Measurements from ENCODE around the gene EMC10. TPM values are rescaled to one million over a fixed set of nuclear protein-coding genes. Genes with fewer than 3 reads are reported as not detected.

EMC10 gene
- total RNA-seq, 4 donors from 2014 or later = 34.9 to 77.2 (median 71.1) TPM

DNA sequence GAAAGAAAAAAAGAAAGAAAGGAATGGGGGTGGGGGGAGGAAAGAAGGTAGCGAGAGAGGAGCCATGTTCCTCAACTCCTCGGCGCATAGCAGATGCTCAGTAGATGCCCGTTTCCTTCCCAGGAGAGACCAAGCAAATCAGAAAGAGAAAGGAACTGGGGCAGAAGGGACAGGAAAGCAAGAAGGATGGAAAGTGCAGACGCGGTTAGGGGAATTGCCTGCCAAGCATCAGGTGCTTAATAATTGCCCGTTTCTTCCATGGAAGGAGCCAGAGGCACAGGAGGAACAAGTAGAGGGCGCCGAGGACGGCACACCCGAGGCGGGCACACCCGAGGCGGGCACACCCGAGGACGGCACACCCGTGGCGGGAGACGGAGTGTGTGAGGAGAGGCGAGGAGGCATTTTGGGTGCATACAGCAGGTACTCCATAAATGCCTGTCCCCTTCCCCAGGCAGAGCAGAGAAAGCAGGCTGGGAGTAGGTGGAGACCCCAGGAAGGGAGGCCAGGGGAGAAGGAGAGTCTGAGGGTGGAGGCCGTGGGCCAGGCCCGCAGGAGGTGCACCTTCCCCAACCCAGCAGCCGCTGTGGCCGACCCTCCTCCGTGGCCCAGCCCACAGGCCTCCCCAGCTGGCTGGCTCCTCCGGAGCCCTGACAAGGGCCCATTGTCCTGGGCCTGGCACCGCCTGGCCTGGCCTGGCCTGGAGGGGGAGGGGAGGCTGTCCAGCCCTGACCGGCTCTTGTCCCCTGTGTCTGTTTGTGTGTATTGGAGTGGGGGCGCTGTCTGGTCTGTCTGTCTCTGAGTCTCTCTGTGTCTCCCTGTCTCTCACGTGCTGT lies 20.1 kb downstream of the EMC10 start:
- no peaks in the 10 kb centered on the region for H3K36me3 ChIP-seq
- no peak overlapping the region for H3K27ac ChIP-seq
- H3K4me1 ChIP-seq = no peaks in the 10 kb centered on the region
- TF ChIP-seq EP300 (IDR thresholded peaks at IDR 0.05) (no peak), POLR2A (IDR thresholded peaks at IDR 0.05) (no peak), POLR2AphosphoS5 (IDR thresholded peaks at IDR 0.05) (no peak)
- TF ChIP-seq, protein P1, sequence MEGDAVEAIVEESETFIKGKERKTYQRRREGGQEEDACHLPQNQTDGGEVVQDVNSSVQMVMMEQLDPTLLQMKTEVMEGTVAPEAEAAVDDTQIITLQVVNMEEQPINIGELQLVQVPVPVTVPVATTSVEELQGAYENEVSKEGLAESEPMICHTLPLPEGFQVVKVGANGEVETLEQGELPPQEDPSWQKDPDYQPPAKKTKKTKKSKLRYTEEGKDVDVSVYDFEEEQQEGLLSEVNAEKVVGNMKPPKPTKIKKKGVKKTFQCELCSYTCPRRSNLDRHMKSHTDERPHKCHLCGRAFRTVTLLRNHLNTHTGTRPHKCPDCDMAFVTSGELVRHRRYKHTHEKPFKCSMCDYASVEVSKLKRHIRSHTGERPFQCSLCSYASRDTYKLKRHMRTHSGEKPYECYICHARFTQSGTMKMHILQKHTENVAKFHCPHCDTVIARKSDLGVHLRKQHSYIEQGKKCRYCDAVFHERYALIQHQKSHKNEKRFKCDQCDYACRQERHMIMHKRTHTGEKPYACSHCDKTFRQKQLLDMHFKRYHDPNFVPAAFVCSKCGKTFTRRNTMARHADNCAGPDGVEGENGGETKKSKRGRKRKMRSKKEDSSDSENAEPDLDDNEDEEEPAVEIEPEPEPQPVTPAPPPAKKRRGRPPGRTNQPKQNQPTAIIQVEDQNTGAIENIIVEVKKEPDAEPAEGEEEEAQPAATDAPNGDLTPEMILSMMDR (IDR thresholded peaks at IDR 0.05) = no peak
- H3K9me3 ChIP-seq = no peaks in the 10 kb centered on the region
- 62% methylated on average over 22 of the region's 30 CpGs for WGBS
- DNase-seq (ENCODE audit: low spot score in 2 of 2) = no peak
- H3K4me3 ChIP-seq = no peak overlapping the region
- peaks cover 5% of the 10 kb centered on the region for H3K27me3 ChIP-seq

DNA sequence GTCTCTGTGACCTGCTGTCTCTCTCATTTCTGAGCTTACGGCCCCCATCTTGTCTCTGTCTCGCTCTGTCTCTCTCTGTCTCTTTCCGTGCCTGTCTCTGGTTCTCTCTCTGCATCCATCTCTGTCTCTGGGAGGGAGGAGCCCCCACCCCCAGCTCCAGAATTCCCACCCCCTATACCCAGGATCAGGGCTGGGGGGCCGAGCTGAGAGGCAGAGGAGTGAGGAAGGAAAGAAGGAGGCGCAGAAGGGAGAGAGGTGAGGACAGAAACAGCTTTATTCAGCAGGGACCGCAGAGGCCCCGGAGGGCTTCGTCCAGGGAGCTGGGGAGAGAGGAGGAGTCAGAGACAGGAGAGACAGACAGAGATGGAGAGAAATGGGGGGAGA lies 20.7 kb downstream of the EMC10 start:
- Histone ChIP-seq H3K4me1 (no peaks in the 10 kb centered on the region), H3K36me3 (no peaks in the 10 kb centered on the region), H3K27me3 (no peaks in the 10 kb centered on the region), H3K4me3 (no peak overlapping the region), H3K27ac (no peak overlapping the region), H3K9me3 (no peaks in the 10 kb centered on the region)
- 63% methylated on average over 8 of the region's 8 CpGs for WGBS
- no peak for DNase-seq (ENCODE audit: low spot score in 2 of 2)
- TF ChIP-seq POLR2AphosphoS5 (IDR thresholded peaks at IDR 0.05) (no peak), POLR2A (IDR thresholded peaks at IDR 0.05) (no peak), EP300 (IDR thresholded peaks at IDR 0.05) (no peak)
- TF ChIP-seq, protein P1 (IDR thresholded peaks at IDR 0.05) = no peak

DNA sequence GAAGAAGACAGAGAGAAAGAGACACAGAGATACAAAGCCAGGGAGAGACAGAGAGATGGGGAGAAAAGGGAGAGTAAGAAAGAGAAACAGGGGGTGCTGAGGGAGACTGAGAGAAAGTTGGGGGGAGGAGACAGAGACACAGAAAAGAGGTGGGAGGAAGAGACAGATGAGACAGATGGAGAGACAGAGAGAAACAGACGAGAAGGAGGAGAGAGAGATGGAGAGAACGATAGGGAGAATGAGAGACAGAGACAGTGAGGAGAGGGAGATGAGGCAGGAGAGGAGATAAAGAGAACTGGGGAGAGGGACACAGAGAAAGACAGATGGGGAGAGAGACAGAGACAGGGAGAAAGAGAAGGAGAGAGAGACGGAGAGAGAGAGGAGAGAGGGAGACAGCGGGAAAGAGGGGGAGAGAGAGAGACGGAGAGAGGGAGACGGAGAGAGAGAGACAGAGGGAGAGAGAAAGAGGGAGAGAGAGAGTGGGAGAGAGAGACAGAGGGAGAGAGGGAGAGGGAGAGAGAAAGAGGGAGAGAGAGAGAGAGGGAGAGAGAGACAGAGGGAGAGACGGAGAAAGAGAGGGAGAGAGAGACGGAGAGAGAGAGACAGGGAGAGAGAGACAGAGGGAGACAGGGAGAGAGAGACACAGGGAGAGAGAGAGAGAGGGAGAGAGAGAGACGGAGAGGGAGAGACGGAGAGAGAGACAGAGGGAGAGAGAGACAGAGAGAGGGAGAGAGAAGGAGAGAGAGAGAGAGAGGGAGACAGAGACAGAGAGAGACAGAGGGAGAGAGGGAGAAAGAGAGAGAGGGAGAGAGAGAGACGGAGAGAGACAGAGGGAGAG lies 22.1 kb downstream of the EMC10 start:
- H3K9me3 ChIP-seq = no peaks in the 10 kb centered on the region
- H3K27me3 ChIP-seq = no peaks in the 10 kb centered on the region
- no peaks in the 10 kb centered on the region for H3K4me1 ChIP-seq
- DNase-seq (ENCODE audit: low spot score in 2 of 2) = no peak
- TF ChIP-seq POLR2AphosphoS5 (IDR thresholded peaks at IDR 0.05) = no peak
- no peak for TF ChIP-seq POLR2A (IDR thresholded peaks at IDR 0.05)
- TF ChIP-seq, protein P1 (IDR thresholded peaks at IDR 0.05) = no peak
- no peak overlapping the region for H3K4me3 ChIP-seq
- 74% methylated on average over 11 of the region's 11 CpGs for WGBS
- H3K36me3 ChIP-seq = no peaks in the 10 kb centered on the region
- no peak overlapping the region for H3K27ac ChIP-seq

DNA sequence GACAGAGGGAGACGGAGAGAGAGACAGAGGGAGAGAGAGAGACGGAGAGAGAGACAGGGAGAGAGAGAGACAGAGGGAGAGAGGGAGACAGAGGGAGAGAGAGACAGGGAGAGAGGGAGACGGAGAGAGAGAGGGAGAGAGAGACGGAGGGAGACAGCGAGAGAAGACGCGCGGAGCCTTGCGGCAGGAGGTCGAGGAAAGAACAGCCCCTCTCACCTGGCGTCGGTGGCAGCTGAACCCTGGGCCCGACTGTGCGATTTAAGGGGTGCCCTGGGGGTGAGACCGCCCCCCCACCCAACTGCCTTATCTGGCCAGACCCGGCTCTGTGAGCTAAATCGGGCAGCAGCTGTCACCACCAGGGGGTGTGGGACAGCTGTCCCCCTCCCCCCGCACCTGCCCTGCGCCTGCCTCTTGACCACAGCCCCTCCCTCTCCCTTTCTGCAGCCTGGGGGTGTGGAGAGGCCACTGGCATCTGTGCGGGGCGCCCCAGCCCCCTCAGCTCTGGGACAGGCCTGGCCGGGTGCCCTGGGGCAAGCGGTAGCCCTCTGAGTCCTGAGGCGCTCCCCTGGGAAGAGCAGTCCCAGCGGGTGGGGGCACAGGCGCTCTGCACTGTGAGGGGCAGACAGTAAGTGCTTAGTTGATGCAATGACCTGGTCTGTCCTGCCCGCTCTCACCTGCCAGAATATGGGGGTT lies 23.9 kb downstream of the EMC10 start:
- H3K4me1 ChIP-seq = no peaks in the 10 kb centered on the region
- H3K9me3 ChIP-seq = no peaks in the 10 kb centered on the region
- WGBS = 32% methylated on average over 19 of the region's 27 CpGs
- DNase-seq (ENCODE audit: low spot score in 2 of 2) = no peak
- TF ChIP-seq POLR2AphosphoS5 (IDR thresholded peaks at IDR 0.05) (no peak), POLR2A (IDR thresholded peaks at IDR 0.05) (no peak), EP300 (IDR thresholded peaks at IDR 0.05) (no peak)
- TF ChIP-seq, protein P1 (IDR thresholded peaks at IDR 0.05) = no peak
- no peak overlapping the region for H3K4me3 ChIP-seq
- H3K27ac ChIP-seq = no peak overlapping the region
- no peaks in the 10 kb centered on the region for H3K36me3 ChIP-seq
- no peaks in the 10 kb centered on the region for H3K27me3 ChIP-seq

All from suprapubic skin (tissue), 4 donors.